CD4-positive, CD25-positive, alpha-beta regulatory T cell (primary cell): ENCODE data around the gene AGAP1. TPM values are rescaled to one million over a fixed set of nuclear protein-coding genes. Genes with fewer than 3 reads are reported as not detected.

Experiments
- ATAC-seq, 2 donors: fragments of 150-1000 bp; cut with Tn5 transposase; one replicate each; pipeline ENCODE4 v1.10.0; 2021; ENCODE audit warnings: low read depth in 2 of 2, moderate number of reproducible peaks in 2 of 2, moderate library complexity in 1 of 2
- DNase-seq, 3 donors: peaks; one replicate each; pipeline versions ENCODE4 v3.0.0 to v3.0.0-alpha.2; 2012 to 2022; ENCODE audit warnings: mixed read lengths in 1 of 3
- H3K27ac ChIP-seq: one replicate; pipeline ENCODE4 v1.7.0; 2013; ENCODE audit warnings: mild to moderate bottlenecking, low read length; ENCODE audit not compliant: insufficient read depth, poor library complexity, severe bottlenecking
- H3K27me3 ChIP-seq: one replicate; pipeline ENCODE4 v1.7.0; 2013; ENCODE audit warnings: low read length; ENCODE audit not compliant: control insufficient read depth, insufficient read depth
- H3K36me3 ChIP-seq: one replicate; pipeline ENCODE4 v1.7.0; 2013; ENCODE audit warnings: mild to moderate bottlenecking, low read length, moderate library complexity; ENCODE audit not compliant: control insufficient read depth, insufficient read depth
- H3K4me1 ChIP-seq: 2 replicates; pipeline ENCODE4 v1.7.0; 2013; ENCODE audit warnings: mild to moderate bottlenecking, low read length; ENCODE audit not compliant: insufficient read depth, control insufficient read depth, poor library complexity, severe bottlenecking
- H3K4me3 ChIP-seq: one replicate; pipeline ENCODE4 v1.7.0; 2013; ENCODE audit warnings: low read depth, mild to moderate bottlenecking, low read length, moderate library complexity
- H3K9me3 ChIP-seq, 2 experiments: 1 replicate in 1 of 2; 2 replicates in 1 of 2; pipeline ENCODE4 v1.7.0; 2013; ENCODE audit warnings: low read length in 2 of 2, mild to moderate bottlenecking in 1 of 2, moderate library complexity in 1 of 2; ENCODE audit not compliant: control insufficient read depth in 2 of 2
- H3K27ac Mint-ChIP-seq, 3 donors: one replicate each; pipeline ENCODE4 v1.8.0; 2020 to 2022; ENCODE audit warnings: mild to moderate bottlenecking in 3 of 3, mixed read lengths in 3 of 3, moderate library complexity in 2 of 3
- H3K27me3 Mint-ChIP-seq: one replicate; pipeline ENCODE4 v1.8.0; 2022; ENCODE audit warnings: mild to moderate bottlenecking, mixed read lengths
- H3K36me3 Mint-ChIP-seq: one replicate; pipeline ENCODE4 v1.8.0; 2020; ENCODE audit warnings: mixed read lengths
- H3K4me1 Mint-ChIP-seq, 4 donors: one replicate each; pipeline ENCODE4 v1.8.0; 2020 to 2022; ENCODE audit warnings: mixed read lengths in 4 of 4, mild to moderate bottlenecking in 1 of 4
- H3K4me3 Mint-ChIP-seq, 4 donors: one replicate each; pipeline ENCODE4 v1.8.0; 2020 to 2022; ENCODE audit warnings: mild to moderate bottlenecking in 4 of 4, mixed read lengths in 4 of 4, moderate library complexity in 3 of 4
- H3K9me3 Mint-ChIP-seq, 7 donors: one replicate each; pipeline ENCODE4 v1.8.0; 2020 to 2022; ENCODE audit warnings: mixed read lengths in 7 of 7, mild to moderate bottlenecking in 3 of 7, moderate library complexity in 2 of 7
- polyA plus RNA-seq, 4 donors: library from polyadenylated mRNA; unstranded; fragments of 300-500 nt; fragmentation: Illumina TruSeq; gene quantifications; one replicate each; pipeline ENCODE4 v1.2.3, GENCODE V29; 2021
- total RNA-seq: library from RNA; stranded (reverse); gene quantifications from one replicate; pipeline ENCODE4 v1.2.3, GENCODE V29; 2022

Gene AGAP1
- total and polyA plus RNA-seq, 5 donors from 2014 or later = 0.99 TPM; not detected in 4

DNA sequence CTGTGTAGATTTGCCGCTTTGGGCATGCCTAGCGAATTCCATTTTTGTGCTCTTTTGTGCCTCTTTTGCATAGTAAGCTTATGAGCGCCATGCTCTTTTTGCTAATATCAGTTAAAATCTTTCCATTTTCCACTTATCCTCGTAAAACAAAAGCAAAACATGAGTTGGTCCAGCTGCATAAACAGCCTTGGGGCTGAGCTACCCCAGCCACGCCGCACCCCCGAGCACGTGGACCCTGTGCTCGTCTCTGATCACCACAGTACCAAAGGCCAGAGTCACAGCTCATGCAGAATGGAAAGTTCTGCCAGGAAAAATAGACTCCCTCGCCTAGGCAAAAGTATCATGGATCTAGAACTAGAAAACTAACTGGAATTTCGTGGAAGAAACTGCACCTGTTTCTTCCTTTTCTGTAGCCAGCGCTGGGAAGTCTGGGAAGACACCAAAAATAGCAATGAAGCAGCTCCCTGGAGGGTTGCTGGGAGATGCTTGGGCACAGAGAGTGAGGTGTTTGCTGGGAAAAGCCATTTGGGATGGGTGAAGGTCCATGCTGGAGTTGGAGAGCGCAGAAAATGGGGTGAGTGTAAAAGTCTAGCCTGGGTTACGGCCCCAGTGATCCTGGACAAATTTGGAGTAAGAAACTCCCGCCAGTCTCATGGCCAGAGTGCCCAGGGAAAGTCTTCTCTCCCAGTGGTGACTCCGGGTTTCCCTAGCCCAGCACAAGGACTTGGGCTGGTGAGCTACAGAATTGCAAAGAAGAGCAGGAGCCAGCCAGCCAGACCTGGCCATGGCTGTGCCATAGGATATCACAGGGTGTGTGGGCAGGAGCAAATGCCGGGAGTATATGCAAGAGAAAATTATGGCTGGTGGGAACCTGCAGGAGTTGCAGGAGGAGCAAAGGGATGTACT, 456.0 kb downstream of the AGAP1 start:
- ATAC-seq = no peak
- H3K4me3 Mint-ChIP-seq = peak overlapping the region in 1 of 4 donors; percentile 27

DNA sequence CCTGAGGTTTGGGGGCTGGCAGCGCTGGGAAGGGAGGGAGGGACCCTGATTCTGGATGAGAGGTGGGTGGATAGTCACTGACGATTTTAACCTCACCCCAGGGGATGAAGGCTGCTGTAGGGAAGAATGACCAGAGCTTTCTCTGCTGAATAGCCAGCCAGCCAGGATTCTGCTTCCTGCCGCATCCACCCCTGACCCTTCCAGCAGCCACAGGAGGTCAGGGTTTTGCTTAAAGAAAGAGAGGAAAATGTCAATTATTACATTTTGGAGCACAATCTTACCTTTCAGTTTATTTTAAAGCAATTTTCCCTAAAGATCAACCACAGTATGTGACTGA, 456.6 kb downstream of the AGAP1 start:
- H3K9me3 Mint-ChIP-seq = no peaks in the 10 kb centered on the region
- no peak overlapping the region for H3K27ac Mint-ChIP-seq
- H3K4me3 Mint-ChIP-seq = no peak overlapping the region
- ATAC-seq (no peak), DNase-seq (no peak)
- Histone ChIP-seq H3K27me3 (no peaks in the 10 kb centered on the region), H3K27ac (no peak overlapping the region), H3K36me3 (no peaks in the 10 kb centered on the region), H3K9me3 (no peaks in the 10 kb centered on the region), H3K4me1 (peaks cover 6% of the 10 kb centered on the region), H3K4me3 (no peak overlapping the region)
- no peaks in the 10 kb centered on the region for H3K36me3 Mint-ChIP-seq
- H3K4me1 Mint-ChIP-seq = peaks cover 4 to 19% (median 12%) of the 10 kb centered on the region in 4 donors
- H3K27me3 Mint-ChIP-seq = peaks cover 33% of the 10 kb centered on the region

More for the DNA sequence above, 456.0 kb downstream of the AGAP1 start:
- Histone ChIP-seq H3K9me3 (no peaks in the 10 kb centered on the region), H3K36me3 (no peaks in the 10 kb centered on the region), H3K4me1 (peaks cover 6% of the 10 kb centered on the region), H3K27me3 (no peaks in the 10 kb centered on the region), H3K27ac (no peak overlapping the region), H3K4me3 (no peak overlapping the region)
- no peaks in the 10 kb centered on the region for H3K9me3 Mint-ChIP-seq
- H3K36me3 Mint-ChIP-seq = no peaks in the 10 kb centered on the region
- H3K4me1 Mint-ChIP-seq = peaks cover 4 to 19% (median 12%) of the 10 kb centered on the region in 4 donors
- H3K27ac Mint-ChIP-seq = no peak overlapping the region
- H3K27me3 Mint-ChIP-seq = peaks cover 32% of the 10 kb centered on the region
- DNase-seq = no peak

DNA sequence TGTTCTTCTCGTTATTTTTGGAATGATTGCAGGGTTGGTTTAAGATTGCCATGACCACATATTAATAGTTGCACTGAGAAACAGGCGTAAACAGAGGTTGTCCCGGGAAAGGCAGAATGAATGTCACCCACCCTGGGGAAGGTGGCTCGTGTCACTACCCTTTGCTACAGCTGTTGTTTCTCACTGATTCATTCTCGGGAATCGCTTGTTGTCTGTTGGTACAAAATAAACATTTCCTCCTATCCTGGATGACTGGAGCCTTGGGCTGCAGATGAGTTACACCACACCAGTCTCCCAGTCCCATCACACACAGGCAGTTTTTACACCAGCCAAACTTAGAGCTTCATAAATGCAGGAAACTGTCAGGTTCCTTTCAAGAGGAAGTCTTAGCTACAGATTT, 457.6 kb downstream of the AGAP1 start:
- Mint-ChIP-seq H3K4me3 (peak overlapping the region in 1 of 4 donors; percentile 0), H3K36me3 (no peaks in the 10 kb centered on the region), H3K9me3 (no peaks in the 10 kb centered on the region), H3K27ac (no peak overlapping the region), H3K27me3 (peaks cover 33% of the 10 kb centered on the region), H3K4me1 (peaks cover 4 to 16% (median 11%) of the 10 kb centered on the region in 4 donors)
- Histone ChIP-seq H3K4me1 (peaks cover 6% of the 10 kb centered on the region), H3K27me3 (no peaks in the 10 kb centered on the region), H3K36me3 (no peaks in the 10 kb centered on the region), H3K9me3 (no peaks in the 10 kb centered on the region), H3K4me3 (no peak overlapping the region), H3K27ac (no peak overlapping the region)
- DNase-seq (no peak), ATAC-seq (no peak)

DNA sequence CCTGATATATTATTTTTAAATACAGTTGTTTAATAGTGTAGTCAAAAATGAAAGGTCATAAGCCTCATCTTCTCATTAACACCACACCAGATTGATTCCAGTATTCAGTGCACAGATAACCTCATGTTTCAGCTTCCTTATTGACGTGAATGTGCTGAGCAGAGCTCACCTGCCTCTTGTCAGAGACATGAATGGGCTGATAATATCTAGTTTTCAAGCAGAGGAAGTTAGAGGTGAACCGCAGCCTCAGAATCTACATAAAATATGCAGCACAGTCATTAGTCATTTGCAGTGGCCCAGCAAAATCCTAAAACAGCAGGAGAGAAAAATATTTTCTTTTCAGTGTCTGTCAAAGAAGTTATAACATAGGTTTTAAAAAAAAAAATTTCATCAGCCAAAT, 458.1 kb downstream of the AGAP1 start:
- H3K27me3 ChIP-seq = no peaks in the 10 kb centered on the region
- ATAC-seq = peak; percentile 69 to 78
- H3K36me3 Mint-ChIP-seq = no peaks in the 10 kb centered on the region
- H3K4me3 Mint-ChIP-seq = peak overlapping the region in 1 of 4 donors; percentile 0
- peaks cover 4 to 16% (median 11%) of the 10 kb centered on the region in 4 donors for H3K4me1 Mint-ChIP-seq
- no peak overlapping the region for H3K27ac ChIP-seq
- no peak overlapping the region for H3K27ac Mint-ChIP-seq
- peaks cover 6% of the 10 kb centered on the region for H3K4me1 ChIP-seq
- H3K36me3 ChIP-seq = no peaks in the 10 kb centered on the region
- no peak overlapping the region for H3K4me3 ChIP-seq
- H3K9me3 Mint-ChIP-seq = peaks cover 0 to 2% (median 0%) of the 10 kb centered on the region in 7 donors
- peak in 2 of 3 donors; percentile 48 to 76 for DNase-seq
- no peaks in the 10 kb centered on the region for H3K9me3 ChIP-seq
- peaks cover 33% of the 10 kb centered on the region for H3K27me3 Mint-ChIP-seq

DNA sequence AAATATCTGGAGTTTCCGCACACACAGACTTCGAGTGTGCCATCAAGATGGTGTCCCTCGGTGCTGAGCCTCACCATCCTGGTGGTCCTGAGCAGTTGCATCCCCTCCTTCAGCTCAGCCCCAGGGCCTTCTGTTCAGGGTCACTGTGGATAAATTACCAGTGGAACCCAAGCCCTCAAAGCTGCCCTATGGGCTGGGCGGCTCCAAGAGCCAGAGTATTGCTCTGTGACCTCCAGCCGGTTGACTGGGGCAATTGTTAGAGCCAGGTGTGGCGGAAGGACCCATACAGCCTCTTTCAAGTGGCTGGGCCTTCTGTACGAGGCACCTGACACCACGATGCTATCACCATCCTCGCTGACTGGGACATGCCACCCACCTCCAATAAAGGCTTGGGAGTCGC, 458.9 kb downstream of the AGAP1 start:
- Mint-ChIP-seq H3K4me3 (peak overlapping the region in 1 of 4 donors; percentile 15), H3K27ac (no peak overlapping the region), H3K9me3 (peaks cover 0 to 2% (median 0%) of the 10 kb centered on the region in 7 donors), H3K4me1 (peaks cover 4 to 16% (median 11%) of the 10 kb centered on the region in 4 donors), H3K36me3 (no peaks in the 10 kb centered on the region), H3K27me3 (peaks cover 28% of the 10 kb centered on the region)
- Histone ChIP-seq H3K4me1 (peaks cover 6% of the 10 kb centered on the region), H3K9me3 (no peaks in the 10 kb centered on the region), H3K27me3 (no peaks in the 10 kb centered on the region), H3K27ac (no peak overlapping the region), H3K36me3 (no peaks in the 10 kb centered on the region), H3K4me3 (no peak overlapping the region)
- DNase-seq = no peak
- ATAC-seq = no peak

DNA sequence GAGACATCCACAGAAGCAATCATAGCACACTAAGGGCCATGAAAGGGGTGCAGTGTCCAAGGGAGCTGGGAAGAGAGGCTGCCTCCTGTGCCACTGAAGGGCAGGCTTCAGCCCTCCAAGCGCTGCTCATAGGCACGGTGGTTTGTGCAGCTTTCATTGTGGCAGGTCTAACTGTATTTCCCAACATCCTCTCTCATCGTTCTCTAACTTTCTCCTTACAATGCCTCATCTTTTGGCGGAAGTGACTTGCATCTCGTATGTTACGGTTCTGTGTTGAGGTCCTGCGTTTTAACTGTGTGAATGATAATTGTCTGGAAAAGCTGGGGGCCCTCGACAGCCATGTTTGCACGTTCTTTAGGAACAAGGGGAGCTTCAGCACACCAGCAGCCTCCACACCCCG, 460.4 kb downstream of the AGAP1 start:
- Mint-ChIP-seq H3K27ac (no peak overlapping the region), H3K27me3 (peaks cover 25% of the 10 kb centered on the region), H3K4me1 (peaks cover 4 to 16% (median 11%) of the 10 kb centered on the region in 4 donors), H3K36me3 (no peaks in the 10 kb centered on the region), H3K4me3 (no peak overlapping the region), H3K9me3 (peaks cover 0 to 3% (median 0%) of the 10 kb centered on the region in 7 donors)
- H3K4me3 ChIP-seq = no peak overlapping the region
- H3K9me3 ChIP-seq = no peaks in the 10 kb centered on the region
- H3K27ac ChIP-seq = no peak overlapping the region
- H3K4me1 ChIP-seq = peaks cover 6% of the 10 kb centered on the region
- H3K27me3 ChIP-seq = no peaks in the 10 kb centered on the region
- no peak for DNase-seq
- ATAC-seq = no peak
- no peaks in the 10 kb centered on the region for H3K36me3 ChIP-seq

DNA sequence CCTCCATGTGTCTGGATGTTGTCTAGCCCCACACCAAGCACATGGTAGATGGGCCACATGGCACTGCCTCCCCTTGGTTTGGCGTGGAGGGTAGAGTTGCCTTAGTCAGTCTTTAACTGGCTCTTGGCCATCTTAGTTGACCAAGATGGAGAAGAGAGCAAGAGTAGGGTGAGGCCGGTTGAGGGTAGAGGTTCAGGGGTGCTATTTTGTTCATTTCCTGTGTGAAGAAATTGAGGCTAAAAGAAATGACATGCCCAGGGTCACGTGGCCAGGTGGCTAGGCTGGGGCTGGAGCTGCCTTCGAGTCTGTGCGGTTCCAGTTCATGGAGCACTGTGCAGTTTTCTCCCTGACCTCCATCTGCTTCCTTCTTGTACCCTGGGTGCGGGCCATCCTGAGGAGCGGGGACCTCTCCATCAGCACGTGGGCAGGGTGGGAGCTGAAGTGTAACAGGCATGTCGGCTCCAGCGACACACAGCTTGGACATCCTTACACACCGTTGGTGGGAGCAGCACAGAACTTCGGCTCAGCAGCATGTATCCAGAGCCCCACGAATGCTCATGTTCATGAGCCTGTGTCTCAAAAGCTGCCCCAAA, 461.1 kb downstream of the AGAP1 start:
- no peaks in the 10 kb centered on the region for H3K36me3 Mint-ChIP-seq
- DNase-seq = no peak
- no peak for ATAC-seq
- Histone ChIP-seq H3K36me3 (no peaks in the 10 kb centered on the region), H3K4me1 (peaks cover 6% of the 10 kb centered on the region), H3K4me3 (no peak overlapping the region), H3K27ac (no peak overlapping the region), H3K9me3 (no peaks in the 10 kb centered on the region), H3K27me3 (no peaks in the 10 kb centered on the region)
- H3K4me1 Mint-ChIP-seq = peaks cover 4 to 16% (median 11%) of the 10 kb centered on the region in 4 donors
- H3K27me3 Mint-ChIP-seq = peaks cover 19% of the 10 kb centered on the region
- peak overlapping the region in 1 of 4 donors; percentile 88 for H3K4me3 Mint-ChIP-seq
- peaks cover 0 to 3% (median 0%) of the 10 kb centered on the region in 7 donors for H3K9me3 Mint-ChIP-seq
- no peak overlapping the region for H3K27ac Mint-ChIP-seq
